Dedifferentiated amniotic fluid mesenchymal stem cell (primary cell): ENCODE data around the gene CD8B.

ENCODE experiments used
- DNase-seq: peaks from one replicate; pipeline ENCODE4 v3.0.0-alpha.2; 2016; ENCODE audit errors: extremely low spot score

The CD8B gene

DNA sequence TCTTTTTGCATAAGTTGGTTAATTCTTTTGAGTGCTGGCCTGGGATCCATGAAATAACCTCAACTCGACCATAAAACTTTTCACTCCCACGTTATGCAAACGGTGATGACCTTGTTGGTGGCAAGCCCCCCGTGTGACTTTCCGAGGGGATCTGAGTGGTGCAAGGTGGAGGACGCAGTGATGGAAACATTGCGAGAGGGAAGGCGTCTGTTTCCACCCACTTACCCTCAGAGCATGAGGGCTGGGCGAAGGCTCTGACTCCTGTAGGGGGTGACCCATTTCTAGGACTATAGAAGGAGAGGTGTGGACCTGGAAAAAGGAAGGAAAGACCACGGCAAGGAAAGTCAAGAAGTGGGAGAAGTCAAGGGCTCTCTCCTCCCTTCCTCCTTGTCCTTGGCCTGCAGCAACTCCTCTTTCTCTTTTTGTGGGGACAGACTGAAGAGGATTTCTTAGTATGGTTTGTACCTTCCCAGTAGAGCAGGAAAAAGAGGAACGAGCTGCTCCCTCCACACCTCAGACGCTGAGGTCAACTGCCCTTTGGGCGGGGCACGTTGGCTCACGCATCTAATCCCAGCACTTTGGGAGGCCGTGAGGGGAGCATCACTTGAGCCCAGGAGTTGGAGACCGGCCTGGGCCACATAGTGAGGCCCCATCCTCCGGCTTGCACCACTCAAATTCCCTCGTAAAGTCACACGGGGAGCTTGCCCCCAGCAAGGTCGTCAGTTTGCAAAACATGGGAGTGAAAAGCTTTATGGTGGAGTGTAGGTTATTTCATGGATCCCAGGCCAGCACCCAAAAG, 55.4 kb downstream of the CD8B start:
- no peak for DNase-seq

DNA sequence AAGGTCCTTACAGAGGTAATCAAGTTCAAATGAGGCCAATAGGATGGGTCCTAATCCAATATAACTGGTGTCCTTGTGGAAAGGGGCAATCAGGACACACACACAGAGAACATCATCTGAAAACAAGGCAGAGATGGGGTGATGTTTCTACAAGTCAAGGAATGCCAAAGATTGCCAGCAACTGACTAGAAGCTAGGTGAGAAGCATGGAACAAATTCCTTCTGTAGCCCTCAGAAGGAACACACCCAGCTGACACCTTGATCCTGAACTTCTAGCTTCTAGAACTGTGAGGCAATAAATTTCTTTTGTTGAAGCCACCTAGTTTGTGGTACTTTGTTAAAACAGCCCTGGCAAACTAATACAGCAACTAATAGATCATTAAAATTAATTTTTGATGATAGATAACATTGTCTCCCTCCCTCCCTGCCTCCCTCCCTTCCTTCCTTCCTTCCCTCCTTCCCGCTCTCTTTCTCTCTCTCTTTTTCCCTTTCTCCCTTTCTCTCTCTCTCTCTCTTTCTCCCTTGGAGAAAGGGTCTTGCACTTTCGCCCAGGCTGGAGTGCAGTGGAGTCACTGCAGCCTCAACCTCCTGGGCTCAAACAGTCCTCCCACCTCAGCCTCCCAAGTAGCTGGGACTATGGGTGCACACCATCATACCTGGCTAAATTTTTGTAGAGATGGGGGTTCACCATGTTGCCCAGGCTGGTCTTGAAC, 60.7 kb downstream of the CD8B start:
- no peak for DNase-seq

DNA sequence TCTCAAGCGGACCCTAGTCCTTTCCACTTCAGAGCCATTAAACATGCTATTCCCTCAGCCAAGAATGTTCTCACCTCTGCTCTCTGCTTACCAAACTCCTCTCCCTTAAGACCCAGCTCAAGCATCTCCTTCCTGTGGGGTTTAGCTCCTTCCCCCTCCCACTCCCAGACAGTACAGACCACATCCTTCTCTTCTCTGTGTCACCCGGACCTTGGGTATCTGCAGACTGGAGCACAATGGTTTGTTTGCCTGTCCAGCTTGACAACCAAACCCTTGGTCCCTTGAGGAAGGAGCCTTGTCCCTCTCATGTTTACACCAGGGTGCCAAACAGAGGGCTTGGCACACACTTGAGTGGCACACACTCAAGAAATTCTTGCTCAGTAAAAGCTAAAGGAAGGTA, 66.8 kb downstream of the CD8B start:
- no peak for DNase-seq

DNA sequence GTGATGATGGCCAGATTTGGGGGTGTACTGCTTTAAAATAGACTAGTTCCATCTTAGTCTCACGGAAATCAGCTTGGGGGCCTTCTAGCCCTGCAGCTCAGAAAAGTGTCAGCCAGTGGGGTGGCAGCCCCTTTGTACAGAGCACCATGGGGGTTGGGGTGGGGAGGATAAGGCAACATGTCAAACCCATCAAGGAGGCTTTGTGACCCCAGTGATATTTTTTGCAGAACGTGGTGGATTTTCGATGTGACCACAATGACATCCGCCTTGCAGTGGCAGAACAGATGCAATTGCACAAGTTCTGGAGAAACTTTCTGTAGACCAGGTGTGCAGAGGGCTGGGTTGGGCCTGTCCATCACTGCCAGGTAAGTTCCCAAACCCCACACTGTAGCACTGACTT, 67.9 kb downstream of the CD8B start:
- DNase-seq, result no peak

DNA sequence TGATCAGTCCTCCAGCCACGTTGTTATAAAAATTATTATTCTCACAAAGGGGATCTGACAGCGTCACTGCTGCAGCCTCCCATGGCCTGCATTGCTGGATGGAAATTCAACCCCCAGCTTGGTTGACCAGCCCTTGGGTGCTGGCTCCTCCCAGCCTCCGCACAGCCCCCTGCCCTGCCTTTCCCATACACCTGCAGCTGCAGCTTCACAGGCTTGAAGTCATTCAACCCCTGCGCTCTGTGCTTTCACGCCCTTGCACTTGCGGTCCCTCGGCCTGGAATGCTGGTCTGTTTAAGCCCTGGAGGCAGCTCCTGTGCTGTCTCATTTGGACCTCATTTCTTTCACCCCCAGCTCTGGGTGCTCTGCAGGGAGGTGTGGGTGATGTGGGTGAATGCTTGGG, 70.1 kb downstream of the CD8B start:
- no peak for DNase-seq

DNA sequence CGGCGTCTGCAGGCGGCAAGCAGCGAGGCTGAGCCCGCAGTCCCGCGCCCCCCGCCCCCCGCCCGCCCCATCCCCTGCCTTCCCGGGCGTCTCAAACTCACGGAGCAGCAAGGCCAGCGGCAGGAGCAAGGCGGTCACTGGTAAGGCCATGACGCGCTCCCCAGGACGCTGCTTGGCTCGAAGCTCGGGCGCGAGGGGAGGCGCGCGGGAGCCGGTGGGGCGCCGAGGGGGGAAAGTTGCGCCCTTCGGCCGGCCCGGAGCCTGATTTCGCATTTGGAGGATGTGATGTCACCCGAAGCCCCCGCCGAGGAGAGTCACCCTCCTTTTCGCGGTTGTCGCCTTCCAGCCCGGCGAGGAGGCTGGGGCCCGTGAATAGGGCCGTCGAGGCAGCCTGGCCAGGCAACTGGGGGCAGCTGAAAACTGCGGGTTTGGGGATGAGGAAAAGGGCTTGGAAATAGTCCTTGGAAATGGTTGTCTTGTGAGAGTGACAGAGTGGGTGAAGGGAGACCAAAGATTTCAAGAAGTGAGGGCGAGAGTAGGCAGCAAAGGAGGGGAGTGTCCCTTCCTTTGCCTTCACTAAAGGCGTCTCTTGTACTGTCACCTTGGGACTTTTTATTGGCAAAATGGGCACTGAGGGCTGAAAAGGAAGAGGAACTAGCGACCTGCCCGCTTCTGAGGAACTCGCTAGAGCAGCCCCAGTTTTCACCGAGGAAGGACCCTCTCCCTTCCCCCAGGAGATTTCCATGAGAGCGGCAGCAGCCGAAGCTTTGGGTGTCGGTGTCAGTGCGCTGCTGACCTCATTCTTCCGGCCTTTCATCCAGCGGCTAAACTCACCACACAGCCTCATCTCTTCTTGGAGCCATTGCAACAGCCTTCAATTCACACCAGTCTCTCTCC, 70.8 kb downstream of the CD8B start, which contains the start of gene CD8A:
TSS of gene CD8A (minus strand) at position 238 of the 897 bp plus-strand sequence. CDS start at position 150, 88 bp downstream.
- DNase-seq, result no peak

DNA sequence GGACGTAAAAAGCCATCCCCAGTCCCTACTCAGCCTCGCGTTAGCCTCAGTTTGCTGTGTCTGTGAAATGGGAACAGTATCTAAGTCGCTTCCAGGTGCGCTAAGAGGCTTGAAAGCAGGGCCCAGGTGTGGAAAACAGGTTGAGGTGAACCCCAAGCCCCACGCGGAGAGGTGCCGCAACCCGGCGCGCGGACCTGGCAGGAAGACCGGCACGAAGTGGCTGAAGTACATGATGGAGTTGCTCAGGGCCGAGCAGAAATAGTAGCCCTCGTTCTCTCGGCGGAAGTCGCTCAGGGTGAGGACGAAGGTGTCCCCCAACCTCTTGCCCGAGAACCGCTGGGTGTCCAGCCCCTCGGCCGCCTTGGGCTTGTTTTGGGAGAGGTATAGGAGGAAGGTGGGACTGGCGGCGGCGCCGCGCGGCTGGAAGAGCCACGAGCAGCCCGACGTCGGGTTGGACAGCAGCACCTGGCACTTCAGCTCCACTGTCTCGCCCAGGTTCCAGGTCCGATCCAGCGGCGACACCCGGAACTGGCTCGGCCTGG, 71.5 kb downstream of the CD8B start:
- no peak for DNase-seq

DNA sequence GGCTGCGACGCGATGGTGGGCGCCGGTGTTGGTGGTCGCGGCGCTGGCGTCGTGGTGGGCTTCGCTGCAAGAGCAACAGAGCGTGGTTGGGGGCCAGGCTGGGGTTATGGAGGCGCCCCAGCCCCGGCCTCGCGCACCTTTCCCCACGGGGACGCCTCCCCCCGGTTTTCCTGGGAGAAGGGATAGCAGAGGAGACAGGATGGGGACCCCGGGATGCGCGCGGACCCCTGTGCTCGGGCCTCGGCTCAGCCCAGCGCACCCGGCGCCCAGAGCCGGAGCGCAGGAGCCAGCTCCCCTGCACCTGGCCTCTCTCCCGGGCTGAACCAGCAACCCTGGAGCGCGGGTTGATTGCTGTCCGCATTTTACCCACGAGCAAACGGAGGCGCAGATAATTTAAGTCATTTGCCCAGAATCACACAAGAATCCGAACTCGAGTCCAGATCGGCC, 72.0 kb downstream of the CD8B start:
- DNase-seq, result no peak

DNA sequence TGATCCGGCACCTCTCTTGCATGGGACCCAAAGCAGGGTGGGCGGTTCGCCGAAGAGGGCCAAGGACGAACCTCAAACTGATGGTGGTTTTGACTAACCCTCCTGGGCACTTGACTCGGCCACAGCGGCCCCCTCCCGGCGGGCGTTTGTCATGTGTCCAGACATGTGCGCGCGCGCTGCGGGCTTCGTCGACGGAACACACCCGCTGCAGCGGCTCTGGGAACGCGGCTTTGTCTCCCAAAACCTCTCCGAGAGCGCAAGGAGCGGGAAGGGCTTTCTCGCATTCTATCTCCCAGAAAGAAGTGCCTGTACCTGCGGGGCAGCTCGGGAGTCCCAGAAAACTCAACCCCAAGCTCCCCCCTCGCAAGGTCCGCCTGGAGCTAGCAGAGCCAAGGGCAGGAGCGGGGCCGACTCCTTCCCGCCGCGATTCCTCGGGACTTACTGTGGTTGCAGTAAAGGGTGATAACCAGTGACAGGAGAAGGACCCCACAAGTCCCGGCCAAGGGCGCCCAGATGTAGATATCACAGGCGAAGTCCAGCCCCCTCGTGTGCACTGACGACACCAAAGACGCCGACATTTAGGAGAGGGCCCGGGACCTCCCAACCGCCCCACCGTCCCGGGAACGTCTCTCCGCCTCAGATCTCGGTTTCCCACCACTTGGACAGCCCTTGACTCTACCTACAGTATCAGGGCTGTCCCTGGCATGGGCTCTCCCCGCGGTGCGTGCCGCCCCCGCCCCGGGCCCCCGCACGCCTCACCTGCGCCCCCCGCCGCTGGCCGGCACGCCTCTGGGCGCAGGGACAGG, 72.6 kb downstream of the CD8B start:
- no peak for DNase-seq

DNA sequence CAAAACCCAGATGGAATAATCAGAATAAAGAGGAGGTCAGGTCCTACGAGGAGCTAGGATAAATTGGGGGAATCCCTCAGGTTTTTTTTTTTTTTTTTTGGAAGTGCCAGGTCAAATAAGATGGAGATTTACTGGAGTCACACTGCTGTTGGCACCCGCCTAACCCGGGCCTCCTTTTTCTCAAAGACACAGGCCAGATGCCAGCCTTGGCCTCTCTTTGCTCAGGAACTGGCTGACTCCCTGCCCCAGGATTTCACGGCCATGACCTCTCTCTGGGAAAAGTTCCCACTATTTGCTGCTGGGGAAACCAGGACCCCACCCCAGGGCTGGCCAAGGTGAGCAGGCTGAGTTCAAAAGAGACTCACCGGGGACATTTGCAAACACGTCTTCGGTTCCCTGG, 73.5 kb downstream of the CD8B start:
- DNase-seq, result no peak

DNA sequence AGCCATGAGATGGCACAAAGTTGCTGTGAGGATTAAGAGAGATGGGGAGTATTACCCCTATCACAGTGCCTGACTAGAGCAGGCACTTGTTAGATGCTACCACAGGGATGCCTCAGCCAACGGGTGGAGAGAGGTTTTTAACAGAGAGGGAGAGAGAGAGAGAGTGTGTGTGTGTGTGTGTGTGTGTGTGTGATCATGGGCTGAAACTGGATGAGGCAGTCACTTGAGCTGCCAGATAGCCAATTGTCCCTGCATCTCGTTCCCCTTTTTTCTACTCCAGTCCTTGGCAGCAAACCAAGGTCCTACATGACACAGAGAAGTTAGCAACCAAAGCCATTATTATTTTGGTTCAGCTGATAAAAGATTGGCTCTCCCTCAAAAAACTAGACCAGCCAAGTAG, 74.0 kb downstream of the CD8B start:
- no peak for DNase-seq

DNA sequence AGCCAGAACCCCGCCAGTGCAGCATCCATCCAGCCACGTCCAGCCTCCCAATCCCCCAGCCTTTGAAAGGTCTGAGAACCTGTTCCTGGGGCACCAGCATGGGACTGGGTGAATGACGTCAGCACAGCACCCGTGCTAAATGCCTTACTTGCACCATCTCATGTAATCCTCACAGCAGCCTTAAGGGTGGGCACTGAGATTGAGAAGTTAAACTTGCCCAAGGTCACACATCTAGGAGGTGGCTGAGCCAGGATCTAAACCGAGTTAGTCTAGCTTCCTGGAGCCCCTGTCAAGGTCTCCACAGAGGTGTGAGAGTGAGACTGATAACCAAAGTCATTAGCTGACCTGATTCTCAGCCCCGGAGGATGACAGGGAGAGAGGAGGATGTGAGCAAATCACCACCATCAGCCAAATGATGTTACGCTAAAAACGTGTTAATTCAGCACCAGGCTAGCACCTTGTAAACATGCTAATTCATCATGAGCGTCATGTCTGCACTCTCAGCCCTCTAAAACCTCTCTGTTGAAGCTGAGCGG, 75.6 kb downstream of the CD8B start:
- no peak for DNase-seq

DNA sequence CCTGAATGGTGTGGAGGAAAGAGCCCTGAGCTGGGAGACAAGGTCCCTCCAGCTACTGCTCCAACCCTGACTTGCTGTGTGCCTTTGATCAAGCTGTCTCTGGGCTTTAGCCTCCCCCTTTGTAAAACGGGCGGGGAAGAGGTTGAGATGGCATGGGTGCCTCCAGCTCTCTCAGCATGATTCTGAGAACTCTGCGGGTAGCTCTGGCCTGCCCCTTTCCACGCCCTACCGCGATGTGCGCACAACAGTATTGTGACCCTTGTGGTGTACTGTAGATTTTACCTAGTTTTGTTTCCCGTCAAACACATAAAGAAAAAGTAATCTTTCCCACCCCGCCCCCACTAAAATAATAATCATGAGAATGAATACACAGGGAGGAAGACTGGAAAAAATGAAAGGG, 76.2 kb downstream of the CD8B start:
- no peak for DNase-seq

DNA sequence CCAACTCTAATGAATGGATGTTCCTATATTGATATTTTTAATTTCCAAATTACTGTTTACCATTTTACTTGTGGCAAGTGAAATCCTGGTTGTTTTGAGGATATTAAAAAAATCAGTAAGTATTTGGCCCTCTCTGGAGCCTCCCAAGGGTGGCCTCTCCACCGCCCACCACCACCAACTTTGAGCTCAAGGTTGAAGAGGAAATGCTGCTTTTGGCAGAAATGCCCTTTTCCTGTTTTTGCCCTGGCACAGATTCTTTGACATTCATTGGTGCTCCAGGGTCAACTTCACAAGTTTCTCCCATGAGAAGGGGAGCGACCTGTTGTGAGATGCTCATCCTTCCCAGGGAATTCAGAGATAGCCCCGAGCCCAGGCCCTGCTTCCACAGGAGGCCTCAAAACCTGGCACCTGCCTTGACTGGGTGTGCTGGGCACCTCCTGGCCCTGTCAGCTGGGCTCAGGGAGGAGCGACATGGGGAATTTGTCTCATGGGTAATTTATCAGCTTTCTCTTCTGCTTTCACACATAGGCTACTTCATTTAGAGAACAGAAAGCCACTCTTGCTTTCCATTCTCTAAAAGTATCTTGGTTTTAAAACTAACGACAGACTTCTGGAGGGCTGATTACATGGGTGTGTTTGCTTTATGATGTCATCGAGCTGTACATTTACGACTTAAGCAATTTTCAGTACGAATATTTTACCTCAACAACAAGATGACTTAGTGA, 77.9 kb downstream of the CD8B start:
- DNase-seq, result no peak

DNA sequence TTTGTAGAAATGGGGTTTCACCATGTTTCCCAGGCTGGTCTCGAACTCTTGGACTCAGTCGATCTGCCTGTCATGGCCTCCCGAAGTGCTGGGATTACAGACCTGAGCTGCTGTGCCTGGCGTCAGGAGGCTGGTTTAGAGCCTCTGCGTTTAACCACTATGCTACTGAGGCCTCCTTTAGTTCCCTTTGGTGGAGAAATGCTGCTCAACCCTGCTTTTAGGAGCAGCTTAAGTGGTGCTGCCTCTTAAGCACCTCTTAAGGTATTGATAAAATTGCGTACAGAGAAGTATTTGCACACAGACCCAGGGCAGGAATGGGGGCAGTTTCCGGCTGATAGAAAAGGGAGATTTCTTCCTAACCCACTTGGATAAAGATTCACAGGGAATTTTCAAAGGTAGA, 78.9 kb downstream of the CD8B start:
- DNase-seq, result no peak

DNA sequence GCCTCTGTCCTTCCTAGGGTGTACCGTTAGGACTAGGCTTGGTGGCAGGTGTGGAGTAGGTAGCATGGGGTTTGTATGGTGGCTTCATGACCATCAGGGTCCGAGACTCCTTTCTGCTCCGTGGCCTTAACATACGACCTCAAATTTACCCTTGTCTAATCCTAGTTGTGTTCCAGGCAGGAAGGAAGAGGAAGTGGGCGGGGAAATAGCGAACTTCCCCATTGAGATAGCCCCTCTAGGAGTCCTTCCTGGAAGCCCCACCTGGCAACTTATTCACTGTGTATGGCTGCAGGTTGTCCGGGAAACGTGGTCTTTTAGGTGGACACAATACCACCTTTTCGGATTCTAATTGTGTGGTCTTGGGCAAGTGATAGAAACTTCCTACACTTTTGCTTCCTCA, 80.3 kb downstream of the CD8B start:
- DNase-seq, result no peak

DNA sequence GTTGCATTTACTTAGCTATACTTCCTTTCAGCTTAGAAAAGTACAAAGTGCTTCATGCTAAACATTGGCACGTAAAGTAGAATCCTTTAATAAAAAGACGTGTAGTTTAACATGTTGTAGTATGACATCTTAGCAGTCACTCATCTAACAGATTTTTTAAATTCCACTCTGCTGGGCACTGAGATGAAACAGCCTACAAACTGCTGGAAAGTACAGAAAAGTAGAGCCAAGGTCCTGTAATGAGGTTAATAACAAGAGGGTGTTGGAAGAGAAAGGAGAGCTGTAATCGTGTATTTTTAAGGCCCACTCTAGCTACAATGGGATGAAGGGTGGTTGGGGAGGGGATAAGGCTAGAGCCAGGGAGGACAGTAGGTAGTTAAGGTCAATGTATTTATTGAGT, 81.7 kb downstream of the CD8B start:
- no peak for DNase-seq

DNA sequence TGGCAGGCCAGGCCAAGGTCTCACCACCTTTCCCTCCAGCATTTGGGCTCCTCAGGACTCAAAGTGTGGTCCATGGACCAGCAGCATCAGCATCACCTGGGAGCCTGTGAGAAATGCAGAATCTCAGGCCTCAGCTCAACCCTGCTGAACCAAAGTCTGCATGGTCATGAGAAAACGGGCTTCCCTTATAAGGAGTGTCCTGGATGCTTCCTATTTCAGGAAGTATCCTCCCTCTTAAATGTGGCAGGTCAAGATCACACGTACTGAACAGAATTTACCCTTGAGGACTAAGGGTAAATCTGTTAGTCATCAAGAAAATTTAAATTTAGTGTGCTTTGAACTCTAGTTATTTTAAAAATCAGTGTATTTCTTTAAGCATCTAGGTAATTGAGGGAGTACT, 82.7 kb downstream of the CD8B start:
- no peak for DNase-seq

DNA sequence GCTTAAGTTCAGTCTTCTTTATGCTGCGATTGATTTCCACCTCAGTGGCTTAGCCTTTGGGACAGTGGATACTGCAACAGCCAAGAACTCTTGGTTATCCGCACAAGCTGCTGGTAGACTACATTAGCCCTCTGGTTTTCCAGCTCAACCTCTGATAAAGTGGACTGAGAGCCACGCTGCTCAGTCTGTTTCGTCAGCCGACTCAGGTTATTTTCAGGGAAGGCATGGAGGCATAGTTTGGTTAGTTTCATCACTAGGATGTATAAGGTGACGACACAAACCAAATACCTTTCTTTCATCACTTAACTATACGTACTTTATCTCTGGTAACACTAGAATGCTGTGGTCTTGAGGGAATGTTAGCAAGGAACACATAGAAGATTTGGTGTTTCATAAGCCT, 85.2 kb downstream of the CD8B start:
- DNase-seq, result no peak

DNA sequence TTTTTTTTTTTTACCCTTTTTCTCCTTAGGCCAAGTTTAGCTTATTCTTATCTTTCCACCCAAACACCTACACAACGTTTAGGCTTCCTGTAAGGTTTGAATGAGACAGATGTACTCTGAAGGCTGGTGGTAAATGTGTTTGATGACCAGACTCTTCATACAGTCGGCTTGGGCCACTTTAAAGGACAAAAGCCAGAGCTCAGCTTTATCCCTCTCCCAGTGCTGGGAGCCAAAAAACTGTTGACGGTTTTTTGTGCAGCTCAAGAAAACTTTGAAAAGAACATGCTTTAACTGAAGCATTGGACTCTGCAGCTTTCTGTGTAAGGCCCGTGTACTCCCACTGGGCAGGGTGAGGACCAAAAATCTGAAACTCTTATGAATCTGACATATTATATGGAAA, 86.3 kb downstream of the CD8B start:
- DNase-seq, result no peak
